ENCODE results near the gene MORC3. TPM values are rescaled to one million over a fixed set of nuclear protein-coding genes. Genes with fewer than 3 reads are reported as not detected.
A peak's percentile ranks its signal among the peaks of the same experiment; 100 is the strongest.
"Not testable (repeated sequence)": the region's sequence is repeated elsewhere in the genome, so short reads cannot be mapped to it uniquely, and the experiment has no call there.

Gene MORC3
- total RNA-seq, 1 experiment from 2014 or later = 22.1 TPM

- no peak for DNase-seq (ENCODE audit: extremely low read depth, low read depth)
Measured at GRCh38 chr21:36381841-36382589, 62.0 kb downstream of the MORC3 start.

- DNase-seq (ENCODE audit: extremely low read depth, low read depth) = not testable (repeated sequence)
Measured at GRCh38 chr21:36382722-36383121, 62.7 kb downstream of the MORC3 start.

- no peak for DNase-seq (ENCODE audit: extremely low read depth, low read depth)
Measured at GRCh38 chr21:36384885-36385232, 64.9 kb downstream of the MORC3 start.

DNA sequence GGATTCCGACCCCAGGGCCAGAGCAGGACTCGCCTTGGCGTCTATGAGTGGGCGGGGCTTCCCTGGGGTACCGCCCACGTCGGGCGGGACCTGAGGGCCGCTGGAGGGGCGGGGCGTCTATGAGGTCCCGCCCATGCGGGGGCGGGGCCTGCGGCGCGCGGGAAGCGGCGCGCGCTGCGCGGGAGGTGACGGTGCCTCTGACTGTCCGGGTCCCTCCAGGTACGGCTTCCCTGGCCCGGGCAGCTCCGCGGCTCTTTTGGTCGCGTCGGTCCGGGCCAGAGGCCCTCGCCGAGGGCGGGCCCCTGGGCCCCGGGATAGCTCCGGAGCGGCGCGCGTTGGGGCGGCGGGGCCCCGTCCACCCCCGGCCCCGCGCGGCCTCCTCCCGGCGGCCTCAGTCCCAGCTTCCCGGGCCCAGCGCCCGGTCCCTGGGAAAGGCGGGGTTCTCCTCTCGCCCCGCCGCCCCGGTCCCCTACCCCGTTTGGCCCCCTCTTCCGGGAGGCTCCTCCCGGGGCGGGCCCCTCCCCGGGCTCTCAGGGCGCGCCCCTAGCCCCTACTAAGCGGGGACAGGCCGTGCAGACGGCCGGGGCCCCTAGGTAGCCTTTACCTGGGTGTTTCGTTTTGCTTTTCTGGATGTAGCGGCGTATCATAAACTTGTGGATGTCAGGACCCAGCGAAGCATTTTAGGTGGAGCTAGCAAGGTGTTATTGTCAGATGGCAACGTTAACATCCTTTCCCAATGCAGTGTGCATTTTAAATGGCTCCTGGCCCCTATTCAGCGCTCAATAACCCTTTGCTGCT is 65.4 kb downstream of the MORC3 start, which contains the start of gene CHAF1B:
Gene CHAF1B (plus strand): TSS at position 160 of the 798 bp plus-strand sequence. CDS start 745 bp downstream, outside the sequence.
- DNase-seq (ENCODE audit: extremely low read depth, low read depth) = peak; percentile 62

GRCh38 chr21:36386031-36386642 is 66.1 kb downstream of the MORC3 start:
- no peak for DNase-seq (ENCODE audit: extremely low read depth, low read depth)

- DNase-seq (ENCODE audit: extremely low read depth, low read depth) = no peak
Measured at GRCh38 chr21:36388096-36388495, 68.1 kb downstream of the MORC3 start.

- DNase-seq (ENCODE audit: extremely low read depth, low read depth) = peak; percentile 19
Measured at GRCh38 chr21:36388835-36389234, 68.8 kb downstream of the MORC3 start.

- DNase-seq (ENCODE audit: extremely low read depth, low read depth) = not testable (repeated sequence)
Measured at GRCh38 chr21:36391649-36392048, 71.7 kb downstream of the MORC3 start.

- no peak for DNase-seq (ENCODE audit: extremely low read depth, low read depth)
Measured at GRCh38 chr21:36395353-36396111, 75.5 kb downstream of the MORC3 start.

GRCh38 chr21:36396325-36396724 is 76.3 kb downstream of the MORC3 start:
- DNase-seq (ENCODE audit: extremely low read depth, low read depth) = no peak

GRCh38 chr21:36396971-36397370 is 77.0 kb downstream of the MORC3 start:
- no peak for DNase-seq (ENCODE audit: extremely low read depth, low read depth)

DNA sequence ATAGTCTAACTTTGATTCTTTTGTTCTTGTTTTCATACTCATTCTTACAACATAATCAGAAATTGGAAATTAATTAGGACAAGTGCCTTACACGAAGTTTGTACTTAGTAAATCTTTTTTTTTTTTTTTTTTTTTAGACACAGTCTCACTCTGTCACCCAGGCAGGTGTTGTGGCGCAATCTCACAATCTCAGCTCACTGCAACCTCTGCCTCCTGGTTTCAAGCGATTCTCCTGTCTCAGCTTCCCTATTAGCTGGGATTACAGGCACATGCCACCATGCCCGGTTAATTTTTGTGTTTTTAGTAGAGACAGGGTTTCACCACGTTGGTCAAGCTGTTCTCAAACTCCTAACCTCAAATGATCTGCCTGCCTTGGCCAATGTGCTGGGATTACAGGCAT is 77.6 kb downstream of the MORC3 start:
- no peak for DNase-seq (ENCODE audit: extremely low read depth, low read depth)

DNA sequence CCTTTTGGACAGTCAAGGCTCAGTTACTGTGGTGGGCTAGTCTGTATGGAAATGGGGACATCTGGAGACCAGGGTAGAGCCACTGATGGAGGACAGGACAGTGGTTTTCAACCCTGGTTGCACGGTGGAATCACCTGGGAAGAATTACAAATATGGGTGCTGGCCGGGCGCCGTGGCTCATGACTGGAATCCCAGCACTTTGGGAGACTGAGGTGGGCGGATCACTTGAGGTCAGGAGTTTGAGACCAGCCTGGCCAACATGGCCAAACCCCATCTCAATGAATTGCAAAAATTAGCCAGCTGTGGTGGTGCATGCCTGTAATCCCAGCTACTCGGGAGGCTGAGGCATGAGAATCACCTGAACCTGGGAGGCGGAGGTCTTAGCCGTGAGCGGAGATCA is 79.7 kb downstream of the MORC3 start:
- not testable (repeated sequence) for DNase-seq (ENCODE audit: extremely low read depth, low read depth)

- no peak for DNase-seq (ENCODE audit: extremely low read depth, low read depth)
Measured at GRCh38 chr21:36400719-36401118, 80.7 kb downstream of the MORC3 start.

GRCh38 chr21:36402339-36402738 is 82.3 kb downstream of the MORC3 start:
- DNase-seq (ENCODE audit: extremely low read depth, low read depth) = no peak

DNA sequence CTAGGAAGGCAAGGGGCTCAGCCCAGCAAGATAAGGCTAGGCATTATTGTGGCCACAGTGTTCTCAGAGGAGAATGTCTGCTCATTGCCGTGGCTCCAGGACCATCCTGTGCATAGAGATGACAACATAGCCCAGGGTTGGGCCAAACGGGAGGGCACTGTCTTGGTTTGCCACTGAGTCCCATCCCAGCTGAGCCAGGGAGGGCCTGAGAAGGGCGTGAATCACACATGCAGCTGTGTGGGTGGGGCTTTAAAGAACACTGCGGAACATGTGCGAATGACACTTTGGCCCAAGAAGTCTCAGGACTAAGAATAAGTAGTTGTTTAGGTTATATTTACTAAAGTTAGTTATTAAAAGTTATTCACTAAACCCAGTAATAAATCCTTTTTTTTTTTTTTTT is 83.7 kb downstream of the MORC3 start:
- no peak for DNase-seq (ENCODE audit: extremely low read depth, low read depth)

- no peak for DNase-seq (ENCODE audit: extremely low read depth, low read depth)
Measured at GRCh38 chr21:36408568-36408967, 88.6 kb downstream of the MORC3 start.

DNA sequence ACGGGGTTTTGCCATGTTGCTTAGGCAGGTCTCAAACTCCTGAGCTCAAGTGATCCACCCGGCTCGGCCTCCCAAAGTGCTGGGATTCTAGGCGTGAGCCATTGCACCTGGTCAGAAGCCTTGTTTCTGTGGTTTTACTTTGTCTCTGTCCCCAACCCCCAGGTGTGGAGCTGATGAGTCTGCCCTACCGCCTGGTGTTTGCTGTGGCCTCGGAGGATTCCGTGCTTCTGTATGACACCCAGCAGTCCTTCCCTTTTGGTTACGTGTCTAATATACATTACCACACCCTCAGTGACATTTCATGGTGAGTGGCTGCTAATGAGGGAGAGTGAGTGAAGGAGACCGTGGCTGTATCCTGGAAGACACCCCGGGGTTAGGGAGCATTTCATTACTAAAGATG is 91.3 kb downstream of the MORC3 start:
- no peak for DNase-seq (ENCODE audit: extremely low read depth, low read depth)

DNA sequence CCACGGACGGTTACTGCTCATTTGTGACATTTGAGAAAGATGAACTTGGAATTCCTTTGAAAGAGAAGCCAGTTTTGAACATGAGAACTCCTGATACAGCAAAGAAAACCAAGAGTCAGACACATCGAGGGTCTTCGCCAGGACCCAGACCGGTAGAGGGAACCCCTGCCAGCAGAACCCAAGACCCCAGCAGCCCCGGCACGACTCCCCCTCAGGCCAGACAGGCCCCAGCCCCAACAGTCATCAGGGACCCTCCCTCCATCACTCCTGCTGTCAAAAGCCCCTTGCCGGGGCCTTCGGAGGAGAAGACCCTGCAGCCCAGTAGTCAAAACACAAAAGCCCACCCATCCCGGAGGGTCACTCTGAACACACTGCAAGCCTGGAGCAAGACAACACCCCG is 92.9 kb downstream of the MORC3 start:
- no peak for DNase-seq (ENCODE audit: extremely low read depth, low read depth)

- DNase-seq (ENCODE audit: extremely low read depth, low read depth) = no peak
Measured at GRCh38 chr21:36415375-36415774, 95.4 kb downstream of the MORC3 start.

GRCh38 chr21:36419241-36419640 is 99.2 kb downstream of the MORC3 start:
- no peak for DNase-seq (ENCODE audit: extremely low read depth, low read depth)

All from NCI-H460 (cell line).